ENCODE data around the gene USP48.
"Not testable (repeated sequence)": the region's sequence is repeated elsewhere in the genome, so short reads cannot be mapped to it uniquely, and the experiment has no call there.

USP48 gene

DNA sequence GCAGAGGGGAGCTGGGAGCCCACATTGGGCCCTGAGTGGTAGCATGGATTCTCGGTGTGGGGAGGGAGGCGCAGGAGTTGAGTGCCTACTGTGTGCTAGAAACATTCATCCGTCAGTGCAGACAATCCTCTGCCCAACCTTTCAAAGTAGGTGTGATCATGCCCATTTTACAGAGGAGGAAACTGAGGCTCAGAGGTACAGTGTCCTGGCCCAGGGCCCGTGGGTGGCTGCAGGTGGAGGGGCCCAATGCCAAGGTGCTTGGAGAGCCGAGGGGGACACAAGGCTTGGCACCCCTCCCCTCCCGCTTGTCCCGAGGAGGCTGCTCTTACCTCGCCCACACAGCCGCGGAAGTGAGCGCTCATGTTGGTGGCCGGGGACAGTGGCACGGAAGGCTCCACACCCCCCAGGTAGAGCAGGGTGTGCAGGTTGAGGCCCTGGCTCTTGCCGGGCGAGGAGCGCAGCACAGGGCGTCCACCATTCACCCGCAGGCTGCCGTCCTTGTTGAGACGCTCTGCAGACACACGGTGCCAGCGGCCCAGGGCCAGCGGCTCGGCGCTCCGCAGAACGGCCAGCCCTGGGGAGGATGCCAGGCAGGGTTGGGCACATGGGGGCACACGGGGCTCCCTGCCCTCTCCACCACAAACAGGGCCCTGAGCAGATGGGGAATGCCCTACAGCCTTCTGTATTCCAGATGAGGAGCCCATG is 45.7 kb upstream of the USP48 start:
- no peak for DNase-seq (ENCODE audit: extremely low read depth, insufficient read length)
- TF ChIP-seq, protein P1, sequence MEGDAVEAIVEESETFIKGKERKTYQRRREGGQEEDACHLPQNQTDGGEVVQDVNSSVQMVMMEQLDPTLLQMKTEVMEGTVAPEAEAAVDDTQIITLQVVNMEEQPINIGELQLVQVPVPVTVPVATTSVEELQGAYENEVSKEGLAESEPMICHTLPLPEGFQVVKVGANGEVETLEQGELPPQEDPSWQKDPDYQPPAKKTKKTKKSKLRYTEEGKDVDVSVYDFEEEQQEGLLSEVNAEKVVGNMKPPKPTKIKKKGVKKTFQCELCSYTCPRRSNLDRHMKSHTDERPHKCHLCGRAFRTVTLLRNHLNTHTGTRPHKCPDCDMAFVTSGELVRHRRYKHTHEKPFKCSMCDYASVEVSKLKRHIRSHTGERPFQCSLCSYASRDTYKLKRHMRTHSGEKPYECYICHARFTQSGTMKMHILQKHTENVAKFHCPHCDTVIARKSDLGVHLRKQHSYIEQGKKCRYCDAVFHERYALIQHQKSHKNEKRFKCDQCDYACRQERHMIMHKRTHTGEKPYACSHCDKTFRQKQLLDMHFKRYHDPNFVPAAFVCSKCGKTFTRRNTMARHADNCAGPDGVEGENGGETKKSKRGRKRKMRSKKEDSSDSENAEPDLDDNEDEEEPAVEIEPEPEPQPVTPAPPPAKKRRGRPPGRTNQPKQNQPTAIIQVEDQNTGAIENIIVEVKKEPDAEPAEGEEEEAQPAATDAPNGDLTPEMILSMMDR (IDR thresholded peaks at IDR 0.05; ENCODE audit: insufficient read depth, low read length, poor library complexity, severe bottlenecking): no peak
- H3K36me3 ChIP-seq (ENCODE audit: control insufficient read depth, insufficient read depth, low read length): no peaks in the 10 kb centered on the region
- H3K27me3 ChIP-seq (replicated peaks; ENCODE audit: control insufficient read depth, insufficient read depth, low read length): no peaks in the 10 kb centered on the region; the same call in 1 of the 2 replicates
- no peak overlapping the region for H3K4me3 ChIP-seq (replicated peaks; ENCODE audit: low read depth, low read length)

DNA sequence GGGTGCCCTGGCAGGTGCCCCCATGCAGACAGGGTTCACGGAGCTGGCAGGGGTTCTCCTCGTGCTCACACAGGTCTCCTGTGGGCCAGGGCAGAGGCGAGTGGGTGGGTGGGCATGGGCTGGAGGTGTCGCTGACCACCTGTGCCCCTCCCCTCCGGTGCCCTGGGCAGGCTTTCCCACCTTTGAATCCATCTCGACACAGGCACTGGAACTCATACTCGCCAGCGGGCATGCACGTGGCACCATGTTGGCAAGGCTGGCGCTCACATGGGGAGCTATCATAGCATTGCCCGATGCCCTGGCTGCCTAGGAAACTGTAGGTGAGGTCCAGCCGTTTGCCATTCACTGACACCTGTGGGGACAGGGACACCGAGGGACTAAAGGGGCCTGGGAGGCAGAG is 45.1 kb upstream of the USP48 start:
- no peak for DNase-seq (ENCODE audit: extremely low read depth, insufficient read length)
- no peak overlapping the region for H3K4me3 ChIP-seq (replicated peaks; ENCODE audit: low read depth, low read length)
- H3K27me3 ChIP-seq (replicated peaks; ENCODE audit: control insufficient read depth, insufficient read depth, low read length): no peaks in the 10 kb centered on the region; the same call in 1 of the 2 replicates
- TF ChIP-seq, protein P1 (IDR thresholded peaks at IDR 0.05; ENCODE audit: insufficient read depth, low read length, poor library complexity, severe bottlenecking): no peak
- H3K36me3 ChIP-seq (ENCODE audit: control insufficient read depth, insufficient read depth, low read length): no peaks in the 10 kb centered on the region

DNA sequence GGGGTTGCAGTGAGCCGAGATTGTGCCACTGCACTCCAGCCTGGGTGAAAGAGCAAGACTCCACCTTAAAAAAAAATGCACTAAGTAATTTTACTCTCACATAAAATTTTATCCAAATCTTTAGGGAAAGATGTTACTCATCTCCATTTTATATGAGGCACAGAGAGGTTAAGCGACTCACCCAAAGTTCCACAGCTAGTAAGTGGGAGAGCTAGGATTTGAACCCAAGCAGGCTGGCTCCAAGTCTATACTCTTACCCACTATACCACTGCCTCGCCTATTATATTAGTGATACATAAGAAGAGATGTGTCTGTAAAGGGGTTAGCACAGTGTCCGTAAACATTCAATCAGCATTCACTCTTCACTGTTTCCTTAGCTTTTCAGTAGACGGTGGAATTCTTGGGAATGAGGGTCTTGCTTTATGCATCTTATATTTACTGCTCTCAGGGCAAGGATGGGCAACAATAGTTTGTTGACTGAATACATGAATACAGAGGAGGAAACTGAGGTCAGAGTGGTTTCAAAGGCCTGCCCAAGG is 44.3 kb upstream of the USP48 start:
- no peak for DNase-seq (ENCODE audit: extremely low read depth, insufficient read length)
- TF ChIP-seq, protein P1 (IDR thresholded peaks at IDR 0.05; ENCODE audit: insufficient read depth, low read length, poor library complexity, severe bottlenecking): no peak
- Histone ChIP-seq H3K27me3 (replicated peaks; ENCODE audit: control insufficient read depth, insufficient read depth, low read length) (no peaks in the 10 kb centered on the region; the same call in 1 of the 2 replicates), H3K36me3 (ENCODE audit: control insufficient read depth, insufficient read depth, low read length) (no peaks in the 10 kb centered on the region), H3K4me3 (replicated peaks; ENCODE audit: low read depth, low read length) (no peak overlapping the region)

DNA sequence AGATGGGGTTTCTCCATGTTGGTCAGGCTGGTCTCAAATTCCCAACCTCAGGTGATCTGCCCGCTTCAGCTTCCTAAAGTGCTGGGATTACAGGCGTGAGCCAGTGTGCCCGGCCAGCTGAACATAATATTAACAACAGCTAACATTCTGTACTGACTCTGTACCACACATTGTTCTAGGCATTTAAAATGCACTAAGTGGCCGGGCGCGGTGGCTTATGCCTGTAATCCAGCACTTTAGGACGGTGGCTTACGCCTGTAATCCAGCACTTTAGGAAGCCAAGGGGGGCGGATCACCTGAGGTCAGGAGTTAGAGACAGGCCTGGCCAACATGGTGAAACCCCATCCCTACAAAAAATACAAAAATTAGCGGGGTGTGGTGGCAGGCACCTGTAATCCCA is 43.7 kb upstream of the USP48 start:
- not testable (repeated sequence) for H3K4me3 ChIP-seq (replicated peaks; ENCODE audit: low read depth, low read length); H3K36me3 ChIP-seq (ENCODE audit: control insufficient read depth, insufficient read depth, low read length); H3K27me3 ChIP-seq (replicated peaks; ENCODE audit: control insufficient read depth, insufficient read depth, low read length); DNase-seq (ENCODE audit: extremely low read depth, insufficient read length)

DNA sequence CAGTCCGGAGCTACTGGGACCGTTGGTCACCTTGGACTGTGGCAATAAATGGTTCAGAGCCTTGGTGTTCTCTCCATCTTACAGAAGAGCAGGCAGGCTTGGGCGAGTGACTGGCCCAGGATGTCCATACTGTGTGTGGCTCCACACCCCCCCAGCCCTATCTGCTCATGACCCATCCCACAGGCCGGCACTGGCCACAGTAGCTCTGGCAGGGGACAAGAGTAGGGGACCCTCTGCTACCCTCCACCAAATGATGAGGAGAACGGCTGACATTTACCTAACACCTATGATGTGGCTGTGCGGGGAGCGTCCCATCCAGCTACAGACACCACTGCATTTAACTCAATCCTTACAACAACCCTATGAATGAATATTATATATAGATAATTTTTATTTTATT is 42.4 kb upstream of the USP48 start:
- Histone ChIP-seq H3K4me3 (replicated peaks; ENCODE audit: low read depth, low read length) (no peak overlapping the region), H3K27me3 (replicated peaks; ENCODE audit: control insufficient read depth, insufficient read depth, low read length) (no peaks in the 10 kb centered on the region; the same call in 1 of the 2 replicates), H3K36me3 (ENCODE audit: control insufficient read depth, insufficient read depth, low read length) (no peaks in the 10 kb centered on the region)
- TF ChIP-seq, protein P1 (IDR thresholded peaks at IDR 0.05; ENCODE audit: insufficient read depth, low read length, poor library complexity, severe bottlenecking): no peak
- no peak for DNase-seq (ENCODE audit: extremely low read depth, insufficient read length)

DNA sequence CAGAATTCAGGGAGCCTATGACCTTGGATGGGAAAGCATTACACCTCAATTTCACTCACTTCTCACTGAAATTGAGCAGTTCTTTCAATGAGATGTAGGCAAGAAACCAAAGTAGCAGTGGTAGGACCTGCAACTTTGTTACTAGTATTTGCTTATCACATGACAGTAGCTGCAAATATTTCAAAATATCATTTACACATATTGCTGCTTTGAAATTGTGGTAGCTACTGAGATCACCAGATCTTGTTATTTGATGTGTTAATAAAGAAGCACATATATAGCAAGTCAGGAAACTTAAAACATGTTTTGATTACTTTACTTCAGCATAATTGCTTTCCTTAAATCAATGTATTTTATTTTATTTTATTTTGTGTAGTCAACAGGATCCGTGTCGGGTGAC is 42.0 kb upstream of the USP48 start:
- no peak overlapping the region for H3K4me3 ChIP-seq (replicated peaks; ENCODE audit: low read depth, low read length)
- no peaks in the 10 kb centered on the region; the same call in 1 of the 2 replicates for H3K27me3 ChIP-seq (replicated peaks; ENCODE audit: control insufficient read depth, insufficient read depth, low read length)
- DNase-seq (ENCODE audit: extremely low read depth, insufficient read length): no peak
- no peaks in the 10 kb centered on the region for H3K36me3 ChIP-seq (ENCODE audit: control insufficient read depth, insufficient read depth, low read length)
- TF ChIP-seq, protein P1 (IDR thresholded peaks at IDR 0.05; ENCODE audit: insufficient read depth, low read length, poor library complexity, severe bottlenecking): no peak
